Measurements from ENCODE around the gene ANKS1B.

The ANKS1B gene

GRCh38 chr12:99436584-99436983, 548.2 kb downstream of the ANKS1B start:
- H3K4me3 ChIP-seq (ENCODE audit: low read depth, low read length), result no peak overlapping the region
- no peak for DNase-seq (ENCODE audit: low read depth)
- no peak for TF ChIP-seq CTCF (conservative IDR thresholded peaks at IDR 0.05; ENCODE audit: low read depth, low read length)

GRCh38 chr12:99435095-99435791, 549.5 kb downstream of the ANKS1B start:
- TF ChIP-seq CTCF (conservative IDR thresholded peaks at IDR 0.05; ENCODE audit: low read depth, low read length), result no peak
- no peak for DNase-seq (ENCODE audit: low read depth)
- no peak overlapping the region for H3K4me3 ChIP-seq (ENCODE audit: low read depth, low read length)

DNA sequence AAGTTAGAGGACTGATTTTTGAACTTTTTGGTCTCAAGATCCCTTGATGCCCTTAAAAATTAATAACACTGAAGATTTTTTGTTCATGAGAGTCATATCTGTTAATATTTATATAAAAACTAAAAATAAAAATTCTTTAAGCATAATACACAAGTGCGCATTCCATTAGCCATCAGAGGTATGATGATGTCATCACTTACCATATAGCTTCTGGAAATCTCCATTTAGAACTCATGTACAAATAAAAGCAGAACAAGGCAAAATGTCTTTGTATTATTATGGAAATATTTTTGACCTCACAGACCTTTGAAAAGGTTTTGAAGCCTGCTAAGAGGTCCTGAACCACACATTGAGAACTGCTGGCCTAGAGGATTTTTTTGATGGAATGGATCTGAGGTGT, 551.6 kb downstream of the ANKS1B start:
- DNase-seq (ENCODE audit: low read depth), result no peak
- no peak for TF ChIP-seq CTCF (conservative IDR thresholded peaks at IDR 0.05; ENCODE audit: low read depth, low read length)
- no peak overlapping the region for H3K4me3 ChIP-seq (ENCODE audit: low read depth, low read length)

- no peak for DNase-seq (ENCODE audit: low read depth)
Observed at GRCh38 chr12:99431203-99431602, 553.5 kb downstream of the ANKS1B start.

GRCh38 chr12:99427104-99427503, 557.6 kb downstream of the ANKS1B start:
- DNase-seq (ENCODE audit: low read depth), result no peak
- no peak overlapping the region for H3K4me3 ChIP-seq (ENCODE audit: low read depth, low read length)
- no peak for TF ChIP-seq CTCF (conservative IDR thresholded peaks at IDR 0.05; ENCODE audit: low read depth, low read length)

More at GRCh38 chr12:99431203-99431602, 553.5 kb downstream of the ANKS1B start:
- no peak overlapping the region for H3K4me3 ChIP-seq (ENCODE audit: low read depth, low read length)
- TF ChIP-seq CTCF (conservative IDR thresholded peaks at IDR 0.05; ENCODE audit: low read depth, low read length), result no peak

DNA sequence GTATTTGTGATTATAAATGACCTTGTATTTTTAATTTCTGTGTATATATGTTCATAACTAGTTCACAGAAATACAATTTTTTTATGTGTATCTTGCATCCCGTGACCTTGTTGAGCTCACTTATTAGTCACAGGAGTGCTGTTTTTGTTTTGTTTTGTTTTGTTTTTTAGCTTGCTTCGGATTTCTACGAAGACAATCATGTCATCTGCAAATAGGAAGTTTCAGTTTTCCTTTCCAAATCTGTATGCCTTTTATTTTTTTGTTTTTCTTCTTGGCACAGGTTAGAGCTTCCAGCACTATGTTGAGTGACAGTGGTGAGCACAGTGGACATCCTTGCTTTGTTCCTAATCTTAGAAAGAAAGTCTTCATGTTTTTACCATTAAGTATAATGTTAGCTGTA, 566.4 kb downstream of the ANKS1B start:
- no peak for DNase-seq (ENCODE audit: low read depth)
- no peak for TF ChIP-seq CTCF (conservative IDR thresholded peaks at IDR 0.05; ENCODE audit: low read depth, low read length)
- no peak overlapping the region for H3K4me3 ChIP-seq (ENCODE audit: low read depth, low read length)

GRCh38 chr12:99413751-99414150, 571.0 kb downstream of the ANKS1B start:
- no peak overlapping the region for H3K4me3 ChIP-seq (ENCODE audit: low read depth, low read length)
- DNase-seq (ENCODE audit: low read depth), result no peak
- TF ChIP-seq CTCF (conservative IDR thresholded peaks at IDR 0.05; ENCODE audit: low read depth, low read length), result no peak

Data from choroid plexus epithelial cell (primary cell).